Renal cortical epithelial cell (primary cell): ENCODE measurements around the gene NRSN2. TPM values are rescaled to one million over a fixed set of nuclear protein-coding genes. Genes with fewer than 3 reads are reported as not detected.
A peak's percentile ranks its signal among the peaks of the same experiment; 100 is the strongest.
"Not testable (repeated sequence)": the region's sequence is repeated elsewhere in the genome, so short reads cannot be mapped to it uniquely, and the experiment has no call there.

Source experiments
- DNase-seq: peaks from one replicate; pipeline ENCODE4 v3.0.0-alpha.2; 2011; ENCODE audit warnings: low read depth
- total RNA-seq: library from RNA; depleted of rRNA; stranded (reverse); fragments of >200 nt; gene quantifications from 2 replicates; pipeline ENCODE4 v1.2.3, GENCODE V29; 2014

The NRSN2 gene
- total RNA-seq, 1 donor from 2014 or later = 77.9 TPM

- peak; percentile 54 for DNase-seq
Observed at GRCh38 chr20:354298-354977, 7.5 kb downstream of the NRSN2 start.

DNA sequence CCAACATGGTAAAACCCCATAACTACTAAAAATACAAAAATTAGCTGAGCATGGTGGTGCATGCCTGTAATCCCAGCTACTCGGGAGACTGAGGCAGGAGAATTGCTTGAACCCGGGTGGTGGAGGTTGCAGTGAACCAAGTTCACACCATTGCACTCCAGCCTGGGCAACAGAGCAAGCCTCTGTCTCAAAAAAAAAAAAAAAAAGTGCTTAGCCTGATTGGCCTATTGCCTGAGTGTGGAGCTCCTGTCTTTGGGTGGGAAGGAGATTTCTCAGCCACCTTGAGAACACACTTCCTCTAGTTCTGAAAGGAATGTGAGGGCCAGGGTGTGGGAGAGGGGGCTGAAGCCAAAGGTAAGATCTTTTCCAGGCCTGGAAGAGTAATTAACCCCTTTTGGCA is 9.2 kb downstream of the NRSN2 start:
- DNase-seq = not testable (repeated sequence)

DNA sequence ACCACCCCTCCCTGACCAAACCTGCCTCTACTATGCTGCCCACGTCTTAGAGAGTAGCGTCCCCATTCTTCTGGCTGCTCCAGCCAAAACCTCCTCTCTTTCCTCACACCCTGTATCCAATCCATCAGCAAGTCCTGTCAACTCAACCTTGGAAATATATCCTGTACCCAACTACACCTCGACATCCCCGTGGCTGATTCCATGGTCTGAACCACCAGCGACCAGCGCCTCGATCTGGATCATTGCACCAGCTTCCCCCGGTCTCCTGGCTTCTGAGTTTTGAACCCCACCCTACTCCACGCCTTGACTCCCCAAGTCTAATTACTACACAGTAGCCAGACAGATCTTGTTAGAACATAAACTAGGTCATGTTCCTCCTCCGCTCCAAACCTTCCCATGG is 9.8 kb downstream of the NRSN2 start:
- DNase-seq = no peak

- no peak for DNase-seq
Observed at GRCh38 chr20:358891-359555, 12.1 kb downstream of the NRSN2 start.

DNA sequence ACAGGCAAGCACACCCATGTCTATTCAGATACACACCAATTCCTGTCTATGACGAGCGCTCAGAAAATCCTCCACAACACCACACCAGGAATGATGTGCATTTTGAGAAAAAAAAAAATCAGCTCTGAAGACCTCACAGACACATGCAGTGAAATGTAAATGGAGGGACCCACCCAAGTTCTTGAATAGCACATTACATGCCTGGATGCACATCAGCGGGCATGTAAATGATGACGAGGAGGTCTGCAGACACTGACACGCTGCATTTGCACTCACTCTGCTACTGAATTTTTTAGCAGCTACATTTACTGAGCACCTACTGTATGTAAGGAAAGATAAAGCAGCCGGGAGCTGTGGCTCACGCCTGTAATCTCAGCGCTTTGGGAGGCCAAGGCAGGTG is 14.7 kb downstream of the NRSN2 start:
- peak; percentile 72 for DNase-seq

DNA sequence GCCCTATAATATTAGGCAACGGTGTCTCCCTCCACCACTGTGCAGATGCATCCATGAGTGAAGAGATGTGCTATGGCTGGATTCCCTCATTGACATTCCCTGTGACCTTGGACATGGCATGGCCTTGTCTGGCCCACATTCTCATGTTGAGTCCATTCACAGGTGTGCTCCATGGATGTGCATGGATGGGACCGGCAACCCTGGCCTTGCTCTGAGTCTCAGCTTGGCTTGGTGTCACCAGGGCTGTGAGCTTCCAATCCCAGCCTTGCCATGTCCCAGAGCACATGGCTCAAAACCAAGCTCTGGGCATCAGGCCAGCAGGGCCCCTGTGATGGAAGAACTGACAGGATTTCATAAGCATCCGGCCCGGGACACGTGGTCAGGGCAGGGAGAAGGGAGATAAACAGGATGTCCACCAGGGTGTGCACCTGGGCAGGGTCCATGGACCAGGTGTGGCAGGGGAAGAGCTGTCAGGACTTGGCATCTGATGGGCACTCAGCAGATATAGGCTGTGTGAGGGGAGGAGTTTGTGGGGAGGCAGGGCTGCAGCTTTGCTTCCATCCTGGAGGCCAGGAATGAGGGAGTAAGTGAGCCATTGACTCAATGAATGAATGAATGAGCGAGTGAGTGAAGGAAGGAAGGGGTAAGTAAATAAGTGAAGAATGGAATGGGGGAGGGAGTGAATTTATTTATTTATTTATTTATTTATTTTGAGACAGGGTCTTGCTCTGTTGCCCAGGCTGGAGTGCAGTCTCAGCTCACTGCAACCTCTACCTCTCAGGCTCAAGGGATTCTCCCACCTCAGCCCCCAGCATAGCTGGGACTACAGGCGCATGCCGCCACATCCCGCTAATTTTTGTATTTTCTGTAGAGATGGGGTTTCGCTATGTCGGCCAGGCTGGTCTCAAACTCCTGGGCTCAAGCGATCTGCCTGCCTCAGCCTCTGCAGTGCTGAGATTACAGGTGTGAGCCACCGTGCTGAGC is 15.7 kb downstream of the NRSN2 start:
- DNase-seq = peak; percentile 91

GRCh38 chr20:363319-364078 is 16.6 kb downstream of the NRSN2 start:
- peak; percentile 57 for DNase-seq

GRCh38 chr20:364905-365794 is 18.2 kb downstream of the NRSN2 start:
- peak; percentile 88 for DNase-seq

DNA sequence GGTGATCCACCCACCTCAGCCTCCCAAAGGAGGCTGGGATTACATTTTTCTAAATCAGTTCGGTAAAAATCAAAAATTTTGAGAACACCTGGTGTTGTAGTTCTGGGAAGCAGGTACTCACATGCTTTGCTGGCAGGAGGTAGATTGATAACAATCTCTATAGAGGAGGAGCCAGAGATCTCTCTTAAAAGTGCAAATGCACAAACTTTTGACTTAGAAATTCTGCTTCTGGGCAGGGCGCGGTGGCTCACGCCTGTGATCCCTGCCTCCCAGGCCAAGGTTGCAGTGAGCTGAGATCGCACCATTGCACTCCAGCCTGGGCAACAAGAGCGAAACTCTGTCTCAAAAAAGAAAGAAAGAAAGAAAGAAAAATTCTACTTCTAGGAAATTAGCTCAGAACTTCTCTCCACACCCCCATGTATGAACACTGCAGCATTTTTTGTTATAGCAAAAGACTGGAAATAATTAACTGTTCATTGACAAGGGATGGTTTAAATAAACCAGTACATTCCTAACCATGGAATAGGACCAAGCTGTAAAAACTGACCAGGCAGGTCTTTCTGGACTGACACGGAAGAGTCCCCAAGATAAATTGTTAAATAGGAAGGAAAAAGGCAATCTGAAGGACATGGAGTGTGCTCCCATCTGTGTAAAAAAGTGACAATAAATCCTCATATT is 19.3 kb downstream of the NRSN2 start:
- peak; percentile 49 for DNase-seq

DNA sequence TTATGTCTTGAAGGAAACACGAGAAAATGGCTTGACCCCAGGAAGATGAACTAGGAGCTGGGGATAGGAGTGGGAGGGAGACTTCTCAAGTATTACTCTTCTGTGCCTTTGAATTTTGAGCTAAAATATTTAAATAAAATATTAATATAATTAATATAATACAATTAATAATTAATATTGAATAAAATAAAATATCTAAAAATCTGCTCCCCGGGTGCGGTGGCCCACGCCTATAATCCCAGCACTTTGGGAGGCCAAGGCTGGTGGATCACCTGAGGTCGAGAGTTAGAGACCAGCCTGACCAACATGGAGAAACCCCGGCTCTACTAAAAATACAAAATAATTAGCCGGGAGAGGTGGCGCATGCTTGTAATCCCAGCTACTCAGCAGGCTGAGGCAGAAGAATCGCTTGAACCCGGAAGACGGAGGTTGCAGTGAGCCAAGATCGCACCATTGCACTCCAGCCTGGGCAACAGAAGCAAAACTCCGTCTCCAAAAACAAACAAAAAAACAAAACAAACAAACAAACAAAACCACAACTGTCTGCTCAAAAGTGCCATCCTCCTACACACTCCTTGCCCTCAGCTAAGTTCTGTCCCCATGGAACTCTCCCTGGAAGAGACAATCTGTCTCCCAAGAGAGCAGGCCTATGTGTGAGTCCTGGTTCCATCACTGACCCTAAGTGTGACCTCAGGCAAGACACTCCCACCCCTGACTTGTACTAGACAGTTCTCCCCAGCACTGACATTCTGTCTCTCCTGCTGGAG is 20.0 kb downstream of the NRSN2 start:
- DNase-seq = no peak

DNA sequence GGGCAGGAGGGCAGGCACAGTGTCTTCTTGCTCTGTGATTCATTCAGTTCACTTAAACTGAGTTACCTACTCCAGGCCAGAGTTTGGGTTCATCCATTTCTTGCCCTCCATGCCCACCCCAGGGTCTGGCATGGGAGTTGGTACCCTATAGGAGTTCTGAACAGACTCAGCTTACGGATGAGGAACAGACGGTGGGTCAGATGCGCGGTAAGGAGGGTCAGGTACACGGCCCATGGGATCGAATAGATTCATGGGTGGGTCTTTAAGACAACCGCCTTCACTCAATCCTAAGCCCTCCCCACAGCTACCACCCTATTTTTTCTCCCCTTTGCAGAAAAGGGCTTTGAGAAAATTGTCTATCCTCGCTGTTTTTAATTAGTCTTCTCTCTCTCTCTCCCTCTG is 20.6 kb downstream of the NRSN2 start:
- no peak for DNase-seq

- DNase-seq = no peak
Observed at GRCh38 chr20:368915-369314, 22.0 kb downstream of the NRSN2 start.

- DNase-seq = peak; percentile 33
Observed at GRCh38 chr20:370151-370600, 23.3 kb downstream of the NRSN2 start.

DNA sequence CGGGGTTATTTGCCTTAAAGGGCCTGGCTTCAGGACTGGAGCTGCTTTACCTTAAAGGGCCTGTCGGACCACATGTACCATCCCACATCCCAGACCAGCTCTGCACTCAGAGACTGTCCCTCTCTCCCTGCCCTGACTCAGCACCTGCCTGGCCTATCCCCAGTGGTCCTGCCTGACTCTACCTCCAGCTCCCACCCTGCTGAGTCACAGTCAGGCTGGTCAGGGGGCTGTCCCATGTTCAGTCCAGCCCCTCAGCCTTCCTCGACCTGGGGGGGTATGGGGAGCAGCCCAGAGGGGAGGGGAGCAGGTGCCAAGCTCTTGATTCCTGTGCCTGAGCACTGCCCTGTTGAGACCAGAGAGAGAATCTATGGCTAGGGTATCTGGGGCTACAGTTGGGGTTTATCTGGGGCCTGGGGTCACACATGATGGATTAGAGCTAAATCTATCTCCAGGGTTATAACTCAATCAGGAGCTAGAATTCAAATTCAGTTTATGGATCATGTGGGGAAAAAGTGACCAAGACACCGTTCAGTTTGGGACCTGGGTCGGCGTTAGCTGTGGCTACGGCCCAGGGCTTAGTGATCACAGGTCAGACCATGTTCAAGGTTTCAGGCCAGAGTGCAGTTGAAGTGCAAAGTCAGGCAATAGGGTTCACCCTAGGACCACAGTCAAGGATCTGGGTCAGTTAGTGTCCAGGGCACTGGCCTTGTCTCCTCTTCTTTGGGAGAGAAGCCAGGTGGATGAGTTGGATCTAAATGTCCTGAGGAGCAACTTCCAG is 24.3 kb downstream of the NRSN2 start:
- DNase-seq = no peak

GRCh38 chr20:371755-372542 is 25.0 kb downstream of the NRSN2 start:
- peak; percentile 91 for DNase-seq

GRCh38 chr20:372543-373082 is 25.7 kb downstream of the NRSN2 start:
- DNase-seq = not testable (repeated sequence)
